ENCODE results near the gene ZCCHC2. TPM values are rescaled to one million over a fixed set of nuclear protein-coding genes. Genes with fewer than 3 reads are reported as not detected.

The ZCCHC2 gene
- total and polyA plus RNA-seq, 2 of the 8 experiments (the other 6 are each of a cell fraction or from before 2014, with no cell fraction given): 13.5 to 18.6 TPM

DNA sequence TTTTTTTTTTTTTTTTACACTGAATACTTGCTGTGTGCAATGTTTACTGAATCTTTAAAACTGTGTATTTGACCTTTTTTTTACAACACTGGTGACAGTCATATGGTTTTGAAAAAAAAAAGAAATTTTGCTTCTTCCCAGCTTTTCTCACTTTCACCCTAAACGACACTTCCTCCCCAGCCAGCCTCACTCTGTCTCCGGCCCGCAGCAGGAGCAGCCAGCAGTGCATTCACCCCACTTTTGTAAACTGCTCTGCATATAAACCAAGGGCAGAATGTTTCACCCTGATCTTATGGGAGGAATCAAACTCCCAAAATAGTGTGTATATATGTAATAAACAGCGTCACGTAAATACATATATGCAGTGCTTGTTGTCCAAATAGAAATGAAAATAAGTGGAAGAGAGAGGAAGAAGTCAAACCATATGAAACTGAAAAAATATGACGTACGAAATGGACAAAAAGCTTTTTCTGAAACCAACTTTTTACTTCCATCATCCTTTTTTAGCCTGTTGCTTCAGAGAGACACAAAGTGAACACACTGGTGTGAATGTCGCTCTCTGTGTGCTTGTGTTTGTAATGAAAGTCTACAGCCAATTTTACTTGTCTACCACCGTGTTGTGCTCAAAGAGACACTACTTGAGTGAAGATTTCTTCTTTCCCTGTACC, 54.2 kb downstream of the ZCCHC2 start (continued):
- TF ChIP-seq PHF8 (conservative IDR thresholded peaks at IDR 0.05; ENCODE audit: low read depth, low read length) (no peak), TEAD4 (IDR thresholded peaks at IDR 0.05; ENCODE audit: low read depth, low read length) (no peak), EP300 (IDR thresholded peaks at IDR 0.05; ENCODE audit: borderline replicate concordance in 1 of 2, low read depth in 2 of 2, low read length in 2 of 2) (no peak), MAFK (IDR thresholded peaks at IDR 0.05; ENCODE audit: low read depth, low read length) (no peak), JUND (IDR thresholded peaks at IDR 0.05; ENCODE audit: low read length) (no peak), CHD2 (IDR thresholded peaks at IDR 0.05; ENCODE audit: low read length) (no peak), EGR1 (IDR thresholded peaks at IDR 0.05; ENCODE audit: borderline replicate concordance, low read depth, low read length) (no peak), CHD1 (IDR thresholded peaks at IDR 0.05; ENCODE audit: low read depth, low read length) (no peak)
- TF ChIP-seq, protein P1, sequence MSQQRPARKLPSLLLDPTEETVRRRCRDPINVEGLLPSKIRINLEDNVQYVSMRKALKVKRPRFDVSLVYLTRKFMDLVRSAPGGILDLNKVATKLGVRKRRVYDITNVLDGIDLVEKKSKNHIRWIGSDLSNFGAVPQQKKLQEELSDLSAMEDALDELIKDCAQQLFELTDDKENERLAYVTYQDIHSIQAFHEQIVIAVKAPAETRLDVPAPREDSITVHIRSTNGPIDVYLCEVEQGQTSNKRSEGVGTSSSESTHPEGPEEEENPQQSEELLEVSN (IDR thresholded peaks at IDR 0.05): no peak
